SK-N-SH (cell line): Measurements from ENCODE around the gene KRTAP12-1. TPM values are rescaled to one million over a fixed set of nuclear protein-coding genes. Genes with fewer than 3 reads are reported as not detected.
A peak's percentile ranks its signal among the peaks of the same experiment; 100 is the strongest.

Experiments used
- CTCF ChIA-PET: fragments of 300-600, 350-600 bp; formaldehyde crosslinking; extraction: SDS; loops from one replicate; lab custom pipeline; 2021; lab: Yijun Ruan, JAX
- POLR2A ChIA-PET: fragments of 350-600 bp; sonication (Branson Sonifier 250); formaldehyde crosslinking; extraction: SDS; loops from one replicate; lab custom pipeline; 2020; ENCODE audit warnings: antibody characterized with exemption, inconsistent platforms; lab: Yijun Ruan, JAX
- DNase-seq: peaks from one replicate; pipeline ENCODE4 v3.0.0; 2012
- H2AFZ ChIP-seq: fragments of 200-600 bp; sonication (generic); 2 replicates; pipeline ENCODE4 v1.8.1; 2016; ENCODE audit warnings: antibody characterized with exemption, mild to moderate bottlenecking, low read depth
- H3F3A ChIP-seq: fragments of 200-600 bp; sonication (generic); replicated peaks from 2 replicates; pipeline ENCODE3; 2016; ENCODE audit warnings: antibody characterized with exemption, mild to moderate bottlenecking; ENCODE audit not compliant: insufficient read depth
- H3K27ac ChIP-seq, 2 experiments: fragments of 200-500 bp in 1 of 2; fragments of 200-600 bp in 1 of 2; sonication (Bioruptor generic) in 1 of 2; sonication (generic), shearing (Covaris generic) in 1 of 2; 2 replicates each; pipeline versions ENCODE4 v1.5.1 to v1.6.1; 2014 to 2016; ENCODE audit warnings: low read depth in 2 of 2, inconsistent platforms in 1 of 2, low read length in 1 of 2, mild to moderate bottlenecking in 1 of 2, mixed read lengths in 1 of 2
- H3K27me3 ChIP-seq: fragments of 200-600 bp; sonication (generic), shearing (Covaris generic); 2 replicates; pipeline ENCODE4 v1.6.1; 2016; ENCODE audit warnings: mixed run types; ENCODE audit not compliant: insufficient read depth
- H3K36me3 ChIP-seq, 2 experiments: fragments of 200-500 bp in 1 of 2; fragments of 200-600 bp in 1 of 2; sonication (Bioruptor generic) in 1 of 2; sonication (generic) in 1 of 2; replicated peaks in 1 of 2; 2 replicates each; pipeline versions ENCODE3 to v1.5.1; 2014 to 2016; ENCODE audit warnings: low read length in 1 of 2, mild to moderate bottlenecking in 1 of 2; ENCODE audit not compliant: insufficient read depth in 2 of 2, control insufficient read depth in 1 of 2
- H3K4me1 ChIP-seq, 2 experiments: fragments of 200-500 bp in 1 of 2; fragments of 200-600 bp in 1 of 2; sonication (Bioruptor generic) in 1 of 2; sonication (generic), shearing (Covaris generic) in 1 of 2; 2 replicates each; pipeline versions ENCODE4 v1.5.1 to v1.6.1; 2014 to 2016; ENCODE audit warnings: low read depth in 1 of 2, low read length in 1 of 2, mixed run types in 1 of 2; ENCODE audit not compliant: insufficient read depth in 2 of 2, control insufficient read depth in 1 of 2
- H3K4me2 ChIP-seq: fragments of 200-600 bp; sonication (generic), shearing (Covaris generic); 2 replicates; pipeline ENCODE4 v1.6.1; 2017; ENCODE audit warnings: mixed run types
- H3K4me3 ChIP-seq, 2 experiments: fragments of 200-500 bp in 1 of 2; fragments of 200-600 bp in 1 of 2; sonication (Bioruptor generic) in 1 of 2; sonication (generic), shearing (Covaris generic) in 1 of 2; 2 replicates each; pipeline versions ENCODE4 v1.5.1 to v1.8.1; 2014 to 2016; ENCODE audit warnings: low read depth in 2 of 2, inconsistent platforms in 1 of 2, low read length in 1 of 2, mild to moderate bottlenecking in 1 of 2, mixed read lengths in 1 of 2, moderate library complexity in 1 of 2
- H3K79me2 ChIP-seq: fragments of 200-600 bp; sonication (generic); 2 replicates; pipeline ENCODE4 v1.8.1; 2017; ENCODE audit warnings: mild to moderate bottlenecking; ENCODE audit not compliant: insufficient read depth
- H3K9ac ChIP-seq: fragments of 200-600 bp; sonication (generic); 2 replicates; pipeline ENCODE4 v1.6.1; 2017; ENCODE audit warnings: mixed run types
- H3K9me2 ChIP-seq: fragments of 200-600 bp; sonication (generic); 2 replicates; pipeline ENCODE4 v1.6.1; 2017; ENCODE audit warnings: mixed run types
- H3K9me3 ChIP-seq: fragments of 200-600 bp; sonication (generic); 2 replicates; pipeline ENCODE4 v1.6.1; 2017; ENCODE audit warnings: mixed run types, mild to moderate bottlenecking, moderate library complexity
- H4K20me1 ChIP-seq: fragments of 200-600 bp; sonication (generic); 2 replicates; pipeline ENCODE4 v1.6.1; 2017; ENCODE audit warnings: mild to moderate bottlenecking, mixed run types; ENCODE audit not compliant: insufficient read depth
- ELF1 ChIP-seq: IDR thresholded peaks from 2 replicates; pipeline ENCODE4 v1.4.0; 2012
- EZH2phosphoT487 ChIP-seq: fragments of 200-600 bp; sonication (generic); IDR thresholded peaks from 2 replicates; pipeline ENCODE4 v1.6.1; 2017; ENCODE audit warnings: low read depth, mixed run types, mild to moderate bottlenecking, antibody characterized with exemption, moderate library complexity, borderline replicate concordance
- FOXM1 ChIP-seq: IDR thresholded peaks from 2 replicates; pipeline ENCODE4 v1.4.0; 2012; ENCODE audit warnings: low read depth, mild to moderate bottlenecking
- GABPA ChIP-seq: IDR thresholded peaks from 2 replicates; pipeline ENCODE4 v1.4.0; 2012; ENCODE audit warnings: low read depth, mild to moderate bottlenecking
- GATA2 ChIP-seq: sonication (generic); formaldehyde crosslinking; IDR thresholded peaks from 2 replicates; pipeline ENCODE4 v1.5.0; 2020; ENCODE audit warnings: mild to moderate bottlenecking, missing genetic modification reagents
- IRF3 ChIP-seq: fragments of 150-350 bp; IDR thresholded peaks from 2 replicates; pipeline ENCODE4 v1.6.1; 2016; ENCODE audit warnings: mild to moderate bottlenecking, low read depth, low read length
- SIN3A ChIP-seq: IDR thresholded peaks from 2 replicates; pipeline ENCODE4 v1.6.1; 2012; ENCODE audit warnings: low read depth, mild to moderate bottlenecking, low read length, moderate library complexity, borderline replicate concordance
- SMC3 ChIP-seq: IDR thresholded peaks from 2 replicates; pipeline ENCODE4 v1.6.1; 2012; ENCODE audit warnings: low read depth, low read length, improper control_type of control experiment
- TAF1 ChIP-seq: IDR thresholded peaks from 2 replicates; pipeline ENCODE4 v1.6.1; 2012; ENCODE audit warnings: low read depth, mild to moderate bottlenecking, low read length, moderate library complexity, borderline replicate concordance
- YY1 ChIP-seq: IDR thresholded peaks from 2 replicates; pipeline ENCODE4 v1.4.0; 2012; ENCODE audit warnings: low read depth, mild to moderate bottlenecking
- ZBTB33 ChIP-seq: IDR thresholded peaks from 2 replicates; pipeline ENCODE4 v1.4.0; 2012; ENCODE audit warnings: low read depth, borderline replicate concordance
- WGBS: methylation state at CpG from one replicate; pipeline ENCODE4 v1.1.6; 2017; ENCODE audit warnings: low lambda C conversion rate; 5-methylcytosine and 5-hydroxymethylcytosine counted together
- polyA plus RNA-seq, 3 experiments: library from polyadenylated mRNA; depleted of rRNA; stranded (reverse); fragments of >200 nt; gene quantifications; 2 replicates each; pipeline ENCODE4 v1.2.3, GENCODE V29; 2012
- TF ChIP-seq, protein P1 (sequence below): IDR thresholded peaks from 2 replicates; pipeline ENCODE4 v1.4.0; 2012; ENCODE audit warnings: low read depth
- TF ChIP-seq, protein P2 (sequence below): IDR thresholded peaks from 2 replicates; pipeline ENCODE4 v1.6.1; 2012; ENCODE audit warnings: mild to moderate bottlenecking, low read depth, low read length, moderate library complexity

Gene KRTAP12-1
- polyA plus RNA-seq, 1 of the 3 experiments (the other 2 are of a cell fraction) = not detected

DNA sequence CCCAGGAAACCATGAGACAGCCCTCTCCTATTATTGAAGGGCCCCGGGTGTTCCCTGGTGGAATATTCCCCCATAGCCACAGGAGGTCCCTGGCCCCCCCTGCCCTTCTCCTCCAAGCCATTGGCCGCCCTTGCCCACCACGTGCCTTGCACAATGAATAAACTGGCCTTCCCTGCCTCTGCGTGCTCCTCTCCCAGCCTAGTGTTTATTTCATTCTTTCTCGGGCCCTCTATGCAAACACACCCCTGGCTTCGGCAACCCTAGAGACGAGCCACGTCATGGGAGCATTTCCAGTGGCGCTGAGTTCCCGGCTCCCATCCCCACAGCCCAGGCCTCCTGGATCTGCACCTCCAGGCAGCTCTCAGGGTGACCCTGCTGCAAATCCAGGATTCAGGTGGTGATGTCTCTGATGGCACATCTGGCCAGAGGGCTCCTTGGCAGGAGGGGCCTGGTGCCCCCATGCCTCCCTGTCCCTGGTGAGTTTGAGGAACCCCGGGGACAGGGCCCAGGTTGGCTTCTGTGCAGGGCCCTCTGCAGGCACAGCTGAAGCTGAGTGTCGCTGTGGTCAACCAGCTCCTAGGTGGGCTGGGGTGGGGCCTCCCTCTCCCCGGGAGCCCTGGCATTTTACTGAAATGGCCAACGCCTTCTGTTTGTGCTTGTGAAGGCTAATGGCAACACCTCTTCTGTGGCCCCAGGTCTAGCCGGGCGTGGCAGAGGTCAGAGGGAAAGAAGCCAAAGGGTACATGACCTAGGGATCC is 21.2 kb upstream of the KRTAP12-1 start:
- Histone ChIP-seq H3K9me3 (no peaks in the 10 kb centered on the region), H3K4me3 (no peak overlapping the region), H4K20me1 (no peaks in the 10 kb centered on the region), H3F3A (no peaks in the 10 kb centered on the region), H3K4me1 (no peaks in the 10 kb centered on the region), H3K27ac (no peak overlapping the region), H3K36me3 (no peaks in the 10 kb centered on the region), H3K27me3 (peaks cover 83% of the 10 kb centered on the region), H3K79me2 (no peaks in the 10 kb centered on the region), H3K4me2 (no peak overlapping the region), H2AFZ (no peak overlapping the region), H3K9me2 (no peaks in the 10 kb centered on the region), H3K9ac (no peak overlapping the region)
- CTCF ChIA-PET = no interaction called here
- DNase-seq = peak; percentile 18
- 10% methylated on average over 12 of the region's 16 CpGs for WGBS
- no peak for TF ChIP-seq GATA2 (CRISPR knock-in tag)
- no peak for TF ChIP-seq SMC3
- no peak for TF ChIP-seq GABPA
- TF ChIP-seq, protein P1, sequence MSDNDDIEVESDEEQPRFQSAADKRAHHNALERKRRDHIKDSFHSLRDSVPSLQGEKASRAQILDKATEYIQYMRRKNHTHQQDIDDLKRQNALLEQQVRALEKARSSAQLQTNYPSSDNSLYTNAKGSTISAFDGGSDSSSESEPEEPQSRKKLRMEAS = no peak
- TF ChIP-seq YY1 = no peak
- POLR2A ChIA-PET = no interaction called here

DNA sequence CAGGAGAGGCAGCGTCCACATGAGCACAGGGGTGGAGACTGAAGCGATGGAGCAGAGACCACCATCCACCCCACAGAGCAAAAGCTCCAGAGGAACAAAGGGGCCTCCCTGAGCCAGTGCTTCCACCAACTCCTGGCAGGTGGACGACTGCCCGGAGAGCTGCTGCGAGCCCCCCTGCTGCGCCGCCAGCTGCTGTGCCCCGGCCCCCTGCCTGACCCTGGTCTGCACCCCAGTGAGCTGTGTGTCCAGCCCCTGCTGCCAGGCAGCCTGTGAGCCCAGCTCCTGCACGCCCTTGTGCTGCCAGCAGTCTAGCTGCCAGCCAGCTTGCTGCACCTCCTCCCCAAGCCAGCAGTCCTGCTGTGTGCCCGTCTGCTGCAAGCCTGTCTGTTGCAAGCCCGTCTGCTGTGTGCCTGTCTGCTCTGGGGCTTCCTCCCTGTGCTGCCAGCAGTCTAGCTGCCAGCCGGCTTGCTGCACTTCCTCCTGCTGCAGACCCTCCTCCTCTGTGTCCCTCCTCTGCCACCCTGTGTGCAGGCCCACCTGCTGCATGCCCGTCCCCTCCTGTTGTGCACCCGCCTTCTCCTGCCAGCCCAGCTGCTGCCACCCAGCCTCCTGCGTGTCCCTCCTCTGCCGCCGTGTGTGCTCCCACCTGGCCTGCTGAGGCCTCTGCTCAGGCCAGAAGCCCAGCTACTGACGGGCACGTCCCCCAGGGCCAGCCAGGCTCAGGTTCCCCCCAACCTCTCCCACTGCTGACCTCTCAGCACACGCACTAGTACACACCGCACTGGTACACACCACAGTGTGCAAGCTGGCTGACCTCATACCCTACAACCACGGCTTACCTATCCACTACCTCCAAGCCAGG is 20.4 kb upstream of the KRTAP12-1 start:
- Histone ChIP-seq H3K4me1 (no peaks in the 10 kb centered on the region; a peak in 1 of 4 replicates), H3K9ac (no peak overlapping the region), H3K4me2 (no peak overlapping the region), H3F3A (no peaks in the 10 kb centered on the region), H3K27ac (no peak overlapping the region), H3K36me3 (no peaks in the 10 kb centered on the region), H2AFZ (no peak overlapping the region), H3K27me3 (peaks cover 83% of the 10 kb centered on the region), H3K9me2 (no peaks in the 10 kb centered on the region), H4K20me1 (no peaks in the 10 kb centered on the region), H3K9me3 (no peaks in the 10 kb centered on the region), H3K4me3 (no peak overlapping the region), H3K79me2 (no peaks in the 10 kb centered on the region)
- TF ChIP-seq IRF3 = no peak
- TF ChIP-seq ELF1 = no peak
- TF ChIP-seq, protein P2, sequence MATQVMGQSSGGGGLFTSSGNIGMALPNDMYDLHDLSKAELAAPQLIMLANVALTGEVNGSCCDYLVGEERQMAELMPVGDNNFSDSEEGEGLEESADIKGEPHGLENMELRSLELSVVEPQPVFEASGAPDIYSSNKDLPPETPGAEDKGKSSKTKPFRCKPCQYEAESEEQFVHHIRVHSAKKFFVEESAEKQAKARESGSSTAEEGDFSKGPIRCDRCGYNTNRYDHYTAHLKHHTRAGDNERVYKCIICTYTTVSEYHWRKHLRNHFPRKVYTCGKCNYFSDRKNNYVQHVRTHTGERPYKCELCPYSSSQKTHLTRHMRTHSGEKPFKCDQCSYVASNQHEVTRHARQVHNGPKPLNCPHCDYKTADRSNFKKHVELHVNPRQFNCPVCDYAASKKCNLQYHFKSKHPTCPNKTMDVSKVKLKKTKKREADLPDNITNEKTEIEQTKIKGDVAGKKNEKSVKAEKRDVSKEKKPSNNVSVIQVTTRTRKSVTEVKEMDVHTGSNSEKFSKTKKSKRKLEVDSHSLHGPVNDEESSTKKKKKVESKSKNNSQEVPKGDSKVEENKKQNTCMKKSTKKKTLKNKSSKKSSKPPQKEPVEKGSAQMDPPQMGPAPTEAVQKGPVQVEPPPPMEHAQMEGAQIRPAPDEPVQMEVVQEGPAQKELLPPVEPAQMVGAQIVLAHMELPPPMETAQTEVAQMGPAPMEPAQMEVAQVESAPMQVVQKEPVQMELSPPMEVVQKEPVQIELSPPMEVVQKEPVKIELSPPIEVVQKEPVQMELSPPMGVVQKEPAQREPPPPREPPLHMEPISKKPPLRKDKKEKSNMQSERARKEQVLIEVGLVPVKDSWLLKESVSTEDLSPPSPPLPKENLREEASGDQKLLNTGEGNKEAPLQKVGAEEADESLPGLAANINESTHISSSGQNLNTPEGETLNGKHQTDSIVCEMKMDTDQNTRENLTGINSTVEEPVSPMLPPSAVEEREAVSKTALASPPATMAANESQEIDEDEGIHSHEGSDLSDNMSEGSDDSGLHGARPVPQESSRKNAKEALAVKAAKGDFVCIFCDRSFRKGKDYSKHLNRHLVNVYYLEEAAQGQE = no peak
- TF ChIP-seq SIN3A = no peak
- TF ChIP-seq FOXM1 = no peak
- TF ChIP-seq EZH2phosphoT487 = no peak
- no peak for TF ChIP-seq TAF1
- no peak for TF ChIP-seq ZBTB33
- 21% methylated on average over 11 of the region's 22 CpGs for whole genome bisulfite sequencing
- peak; percentile 9 for DNase-seq
- POLR2A ChIA-PET = no interaction called here
- CTCF ChIA-PET = interaction anchor here (1.1 to 1.9 kb wide), 2 partner anchors 91 to 98 kb away, joined by 3 to 7 read pairs; no protein-coding TSS in a partner anchor
